ENCODE results near the gene TSEN54.

TSEN54 gene

GRCh38 chr17:75500419-75501216 is 15.7 kb upstream of the TSEN54 start:
- no peak overlapping the region for H3K4me3 ChIP-seq (ENCODE audit: low read depth, low read length)
- TF ChIP-seq CTCF (IDR thresholded peaks at IDR 0.05; ENCODE audit: insufficient read depth, low read length, missing control alignments): no peak
- ChIA-PET CTCF (no interaction called here), POLR2A (interaction anchor here (0.9 kb wide), 1 partner anchor 72 kb away, joined by 3 read pairs; no protein-coding TSS in a partner anchor)
- DNase-seq (ENCODE audit: low read depth, low spot score): no peak

- POLR2A ChIA-PET: interaction anchor here (0.9 kb wide), 1 partner anchor 73 kb away, joined by 3 read pairs; no protein-coding TSS in a partner anchor
- CTCF ChIA-PET: no interaction called here
Measured at GRCh38 chr17:75501378-75502071, 14.8 kb upstream of the TSEN54 start.

GRCh38 chr17:75502072-75502720 is 14.1 kb upstream of the TSEN54 start:
- no peak for TF ChIP-seq CTCF (IDR thresholded peaks at IDR 0.05; ENCODE audit: insufficient read depth, low read length, missing control alignments)
- DNase-seq (ENCODE audit: low read depth, low spot score): no peak
- H3K4me3 ChIP-seq (ENCODE audit: low read depth, low read length): no peak overlapping the region
- CTCF ChIA-PET: interaction anchor here (1.5 to 3.9 kb wide), 3 partner anchors 8 to 15 kb away, joined by 5 to 15 read pairs (median 11); no protein-coding TSS in a partner anchor
- POLR2A ChIA-PET: no interaction called here

More at GRCh38 chr17:75501378-75502071, 14.8 kb upstream of the TSEN54 start:
- no peak for TF ChIP-seq CTCF (IDR thresholded peaks at IDR 0.05; ENCODE audit: insufficient read depth, low read length, missing control alignments)
- no peak overlapping the region for H3K4me3 ChIP-seq (ENCODE audit: low read depth, low read length)
- no peak for DNase-seq (ENCODE audit: low read depth, low spot score)

- CTCF ChIA-PET: interaction anchor here (0.7 to 3.9 kb wide), 9 partner anchors 8 to 245 kb away, joined by 3 to 15 read pairs (median 3); partner anchors contain the start of gene TSEN54
- POLR2A ChIA-PET: no interaction called here
- TF ChIP-seq CTCF (IDR thresholded peaks at IDR 0.05; ENCODE audit: insufficient read depth, low read length, missing control alignments): no peak
- no peak for DNase-seq (ENCODE audit: low read depth, low spot score)
- no peak overlapping the region for H3K4me3 ChIP-seq (ENCODE audit: low read depth, low read length)
Measured at GRCh38 chr17:75502721-75503329, 13.5 kb upstream of the TSEN54 start.

GRCh38 chr17:75503337-75503950 is 12.9 kb upstream of the TSEN54 start:
- H3K4me3 ChIP-seq (ENCODE audit: low read depth, low read length): no peak overlapping the region
- no peak for DNase-seq (ENCODE audit: low read depth, low spot score)
- ChIA-PET POLR2A (no interaction called here), CTCF (interaction anchor here (0.7 to 3.9 kb wide), 10 partner anchors 9 to 244 kb away, joined by 3 to 15 read pairs (median 3); partner anchors contain the start of gene TSEN54)
- TF ChIP-seq CTCF (IDR thresholded peaks at IDR 0.05; ENCODE audit: insufficient read depth, low read length, missing control alignments): no peak
